Chondrocyte (in vitro differentiated cells): ENCODE results near the gene VAMP3. TPM values are rescaled to one million over a fixed set of nuclear protein-coding genes. Genes with fewer than 3 reads are reported as not detected.

Source experiments
- DNase-seq: peaks from one replicate; pipeline ENCODE4 v3.0.0; 2021; ENCODE audit warnings: mixed read lengths, low spot score
- H3K27ac Mint-ChIP-seq: one replicate; pipeline ENCODE4 v1.8.0; 2021; ENCODE audit warnings: mild to moderate bottlenecking, moderate library complexity, mixed read lengths; ENCODE audit not compliant: unreplicated experiment
- H3K27me3 Mint-ChIP-seq: 2 replicates; pipeline ENCODE4 v1.8.0; 2021; ENCODE audit warnings: low read depth, mixed read lengths
- H3K36me3 Mint-ChIP-seq: 2 replicates; pipeline ENCODE4 v1.8.0; 2021; ENCODE audit warnings: low read depth, mixed read lengths
- H3K4me1 Mint-ChIP-seq: 2 replicates; pipeline ENCODE4 v1.8.0; 2021; ENCODE audit warnings: low read depth, mild to moderate bottlenecking, mixed read lengths
- H3K4me3 Mint-ChIP-seq: one replicate; pipeline ENCODE4 v1.8.0; 2021; ENCODE audit warnings: mild to moderate bottlenecking, moderate library complexity, mixed read lengths; ENCODE audit not compliant: unreplicated experiment
- H3K9me3 Mint-ChIP-seq: 2 replicates; pipeline ENCODE4 v1.8.0; 2021; ENCODE audit warnings: low read depth, mixed read lengths
- total RNA-seq: library from RNA; stranded (reverse); gene quantifications from 3 replicates; pipeline ENCODE4 v1.2.1, GENCODE V29; 2021
- TF ChIP-seq, protein P1 (sequence below): fragments of 200-600 bp; sonication (generic); IDR thresholded peaks from 2 replicates; pipeline ENCODE4 v1.5.0; 2021; ENCODE audit warnings: antibody characterized with exemption, mild to moderate bottlenecking, moderate library complexity

Gene VAMP3
- total RNA-seq, 1 donor from 2014 or later, result 110 TPM

DNA sequence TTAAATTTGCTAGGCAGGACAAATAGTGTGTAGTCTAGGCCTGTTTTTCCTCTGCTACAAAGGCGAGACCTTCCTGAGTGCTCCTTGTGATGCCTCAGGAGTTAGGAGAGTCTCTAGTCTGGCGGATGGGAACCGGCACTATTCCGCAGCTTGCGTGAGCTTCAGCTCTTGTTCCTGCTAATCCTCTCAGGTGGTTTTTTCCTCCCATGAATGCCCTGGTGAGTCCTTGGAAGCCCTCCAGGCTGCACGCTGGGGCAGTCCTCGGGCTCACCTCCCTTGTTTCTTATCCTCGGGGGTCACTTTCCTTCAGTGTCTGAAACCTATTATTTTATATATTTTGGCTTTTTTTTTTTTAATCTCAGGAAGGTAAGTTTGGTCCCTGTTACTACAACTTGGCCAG, 53.6 kb downstream of the VAMP3 start:
- Mint-ChIP-seq H3K9me3 (no peaks in the 10 kb centered on the region), H3K27ac (no peak overlapping the region)
- no peak for DNase-seq

DNA sequence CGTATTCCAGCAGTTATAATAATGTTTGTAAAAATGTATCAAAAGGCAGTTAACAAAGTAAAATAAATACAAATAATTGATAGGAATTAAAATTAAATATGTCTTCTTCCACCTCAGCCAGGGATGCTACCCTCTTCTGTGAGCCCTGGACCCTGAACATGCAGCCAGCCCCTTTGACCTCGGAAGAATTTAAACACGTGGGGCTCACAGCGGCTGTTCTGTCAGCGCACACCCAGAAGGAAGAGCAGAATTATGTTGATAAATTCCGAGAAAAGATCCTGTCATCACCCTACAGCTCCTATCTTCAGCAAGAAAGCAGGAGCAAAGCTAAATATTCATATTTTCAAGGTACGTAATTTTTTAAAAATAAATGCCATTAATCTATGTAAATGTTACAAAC, 55.3 kb downstream of the VAMP3 start:
- Mint-ChIP-seq H3K4me3 (no peak overlapping the region), H3K9me3 (no peaks in the 10 kb centered on the region), H3K4me1 (no peaks in the 10 kb centered on the region), H3K27ac (no peak overlapping the region), H3K36me3 (peaks cover 18% of the 10 kb centered on the region), H3K27me3 (no peaks in the 10 kb centered on the region)
- no peak for DNase-seq
- TF ChIP-seq, protein P1, sequence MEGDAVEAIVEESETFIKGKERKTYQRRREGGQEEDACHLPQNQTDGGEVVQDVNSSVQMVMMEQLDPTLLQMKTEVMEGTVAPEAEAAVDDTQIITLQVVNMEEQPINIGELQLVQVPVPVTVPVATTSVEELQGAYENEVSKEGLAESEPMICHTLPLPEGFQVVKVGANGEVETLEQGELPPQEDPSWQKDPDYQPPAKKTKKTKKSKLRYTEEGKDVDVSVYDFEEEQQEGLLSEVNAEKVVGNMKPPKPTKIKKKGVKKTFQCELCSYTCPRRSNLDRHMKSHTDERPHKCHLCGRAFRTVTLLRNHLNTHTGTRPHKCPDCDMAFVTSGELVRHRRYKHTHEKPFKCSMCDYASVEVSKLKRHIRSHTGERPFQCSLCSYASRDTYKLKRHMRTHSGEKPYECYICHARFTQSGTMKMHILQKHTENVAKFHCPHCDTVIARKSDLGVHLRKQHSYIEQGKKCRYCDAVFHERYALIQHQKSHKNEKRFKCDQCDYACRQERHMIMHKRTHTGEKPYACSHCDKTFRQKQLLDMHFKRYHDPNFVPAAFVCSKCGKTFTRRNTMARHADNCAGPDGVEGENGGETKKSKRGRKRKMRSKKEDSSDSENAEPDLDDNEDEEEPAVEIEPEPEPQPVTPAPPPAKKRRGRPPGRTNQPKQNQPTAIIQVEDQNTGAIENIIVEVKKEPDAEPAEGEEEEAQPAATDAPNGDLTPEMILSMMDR, result no peak

More for the DNA sequence above, 53.6 kb downstream of the VAMP3 start:
- Mint-ChIP-seq H3K27me3 (no peaks in the 10 kb centered on the region), H3K4me1 (no peaks in the 10 kb centered on the region), H3K36me3 (peaks cover 17% of the 10 kb centered on the region), H3K4me3 (no peak overlapping the region)
- TF ChIP-seq, protein P1, result no peak

DNA sequence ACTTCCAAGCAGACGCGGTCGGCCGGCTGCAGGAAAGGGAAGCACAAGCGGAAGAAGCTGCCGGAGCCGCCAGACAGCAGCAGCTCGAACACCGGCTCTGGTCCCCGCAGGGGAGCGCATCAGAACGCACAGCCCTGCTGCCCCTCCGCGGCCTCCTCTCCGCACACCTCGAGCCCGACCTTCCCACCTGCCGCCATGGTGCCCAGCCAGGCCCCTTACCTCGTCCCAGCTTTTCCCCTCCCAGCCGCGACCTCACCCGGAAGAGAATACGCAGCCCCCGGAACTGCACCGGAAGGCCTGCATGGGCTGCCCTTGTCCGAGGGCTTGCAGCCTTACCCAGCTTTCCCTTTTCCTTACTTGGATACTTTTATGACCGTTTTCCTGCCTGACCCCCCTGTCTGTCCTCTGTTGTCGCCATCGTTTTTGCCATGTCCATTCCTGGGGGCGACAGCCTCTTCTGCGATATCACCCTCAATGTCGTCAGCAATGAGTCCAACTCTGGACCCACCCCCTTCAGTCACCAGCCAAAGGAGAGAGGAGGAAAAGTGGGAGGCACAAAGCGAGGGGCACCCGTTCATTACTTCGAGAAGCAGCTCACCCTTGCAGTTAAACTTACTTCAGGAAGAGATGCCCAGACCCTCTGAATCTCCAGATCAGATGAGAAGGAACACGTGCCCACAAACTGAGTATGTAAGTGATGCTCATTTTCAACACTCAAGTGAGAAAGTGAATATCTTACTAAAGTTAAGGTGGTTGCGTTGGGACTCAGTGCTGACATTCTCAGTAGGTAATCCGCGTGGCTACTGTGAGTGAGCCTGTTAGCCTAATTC, 56.2 kb downstream of the VAMP3 start:
- no peaks in the 10 kb centered on the region for H3K27me3 Mint-ChIP-seq
- H3K4me1 Mint-ChIP-seq, result no peaks in the 10 kb centered on the region
- H3K27ac Mint-ChIP-seq, result no peak overlapping the region

More for the DNA sequence above, 56.2 kb downstream of the VAMP3 start:
- Mint-ChIP-seq H3K36me3 (peaks cover 20% of the 10 kb centered on the region), H3K9me3 (no peaks in the 10 kb centered on the region), H3K4me3 (no peak overlapping the region)
- TF ChIP-seq, protein P1, result no peak
- no peak for DNase-seq

Other genes with a start within 250 kb of the VAMP3 start
- 4.1 to 6.0 TPM (median 4.2 TPM) in 3 replicates for gene PER3, start 13.0 kb downstream of the VAMP3 start, total RNA-seq
- gene UTS2, start 81.8 kb downstream of the VAMP3 start, total RNA-seq, result not detected in 3 replicates
- 0.07 TPM in 1 of 3 replicates, not detected in the others for gene TNFRSF9, start 169.5 kb downstream of the VAMP3 start, total RNA-seq
- gene PARK7, start 190.4 kb downstream of the VAMP3 start, total RNA-seq, result 250 to 288 TPM (median 254 TPM) in 3 replicates